ENCODE data around the gene WFDC6. TPM values are rescaled to one million over a fixed set of nuclear protein-coding genes. Genes with fewer than 3 reads are reported as not detected.

WFDC6 gene
- total and polyA plus RNA-seq, 2 of the 8 experiments (the other 6 are each of a cell fraction or from before 2014, with no cell fraction given) = not detected

Small RNA genes within 50 kb of the gene (small RNA-seq; reads per million reads assigned to genes)
- not detected for gene AL031663.1 (ENCODE audit: insufficient read depth)
- not detected for gene HSPD1P21 (ENCODE audit: insufficient read depth)
- gene RNA5SP485 (ENCODE audit: insufficient read depth) = not detected

Other genes starting within 250 kb of the WFDC6 start
- 0.67 and 0.73 TPM in 2 replicates for gene RBPJL, start 232.6 kb downstream of the WFDC6 start, total RNA-seq (2021; fragmentation: NEBNext Ultra II Directional; extraction: Animal tissue kit (Norgen Biotek cat#: 25700))
- gene RBPJL, start 232.6 kb downstream of the WFDC6 start, polyA plus RNA-seq (2011; rRNA removed) = 1.3 and 1.5 TPM in 2 replicates
- gene MATN4, start 231.2 kb downstream of the WFDC6 start, total RNA-seq (2021; fragmentation: NEBNext Ultra II Directional; extraction: Animal tissue kit (Norgen Biotek cat#: 25700)) = 4.0 and 4.4 TPM in 2 replicates
- gene MATN4, start 231.2 kb downstream of the WFDC6 start, polyA plus RNA-seq (2011; rRNA removed) = 2.1 and 3.6 TPM in 2 replicates
- gene SDC4, start 191.1 kb downstream of the WFDC6 start, total RNA-seq (2021; fragmentation: NEBNext Ultra II Directional; extraction: Animal tissue kit (Norgen Biotek cat#: 25700)) = 59.2 and 60.2 TPM in 2 replicates
- gene SDC4, start 191.1 kb downstream of the WFDC6 start, polyA plus RNA-seq (2011; rRNA removed) = 29.9 and 34.6 TPM in 2 replicates
- 18.2 and 19.6 TPM in 2 replicates for gene SYS1, start 176.3 kb downstream of the WFDC6 start, total RNA-seq (2021; fragmentation: NEBNext Ultra II Directional; extraction: Animal tissue kit (Norgen Biotek cat#: 25700))
- gene SYS1, start 176.3 kb downstream of the WFDC6 start, polyA plus RNA-seq (2011; rRNA removed) = 50.8 and 57.4 TPM in 2 replicates
- not detected in 2 replicates for gene TP53TG5, start 161.2 kb downstream of the WFDC6 start, total RNA-seq (2021; fragmentation: NEBNext Ultra II Directional; extraction: Animal tissue kit (Norgen Biotek cat#: 25700))
- gene TP53TG5, start 161.2 kb downstream of the WFDC6 start, polyA plus RNA-seq (2011; rRNA removed) = not detected in 2 replicates
- 50.1 and 55.8 TPM in 2 replicates for gene DBNDD2, start 131.2 kb downstream of the WFDC6 start, total RNA-seq (2021; fragmentation: NEBNext Ultra II Directional; extraction: Animal tissue kit (Norgen Biotek cat#: 25700))
- 95.5 and 96.3 TPM in 2 replicates for gene DBNDD2, start 131.2 kb downstream of the WFDC6 start, polyA plus RNA-seq (2011; rRNA removed)
- gene PIGT, start 123.3 kb downstream of the WFDC6 start, total RNA-seq (2021; fragmentation: NEBNext Ultra II Directional; extraction: Animal tissue kit (Norgen Biotek cat#: 25700)) = 64.3 and 66.0 TPM in 2 replicates
- 89.7 and 113 TPM in 2 replicates for gene PIGT, start 123.3 kb downstream of the WFDC6 start, polyA plus RNA-seq (2011; rRNA removed)
- gene WFDC2, start 69.7 kb downstream of the WFDC6 start, total RNA-seq (2021; fragmentation: NEBNext Ultra II Directional; extraction: Animal tissue kit (Norgen Biotek cat#: 25700)) = 77.9 and 86.0 TPM in 2 replicates
- gene WFDC2, start 69.7 kb downstream of the WFDC6 start, polyA plus RNA-seq (2011; rRNA removed) = 137 and 156 TPM in 2 replicates
- gene SPINT3, start 23.9 kb downstream of the WFDC6 start, total RNA-seq (2021; fragmentation: NEBNext Ultra II Directional; extraction: Animal tissue kit (Norgen Biotek cat#: 25700)) = not detected in 2 replicates
- gene SPINT3, start 23.9 kb downstream of the WFDC6 start, polyA plus RNA-seq (2011; rRNA removed) = not detected in 2 replicates
- gene EPPIN, start 7.9 kb upstream of the WFDC6 start, total RNA-seq (2021; fragmentation: NEBNext Ultra II Directional; extraction: Animal tissue kit (Norgen Biotek cat#: 25700)) = 0.13 TPM in 1 of 2 replicates, not detected in the other
- gene EPPIN, start 7.9 kb upstream of the WFDC6 start, polyA plus RNA-seq (2011; rRNA removed) = 0.06 TPM in 1 of 2 replicates, not detected in the other
- not detected in 2 replicates for gene WFDC8, start 39.8 kb upstream of the WFDC6 start, total RNA-seq (2021; fragmentation: NEBNext Ultra II Directional; extraction: Animal tissue kit (Norgen Biotek cat#: 25700))
- not detected in 2 replicates for gene WFDC8, start 39.8 kb upstream of the WFDC6 start, polyA plus RNA-seq (2011; rRNA removed)
- gene WFDC10A, start 90.3 kb upstream of the WFDC6 start, total RNA-seq (2021; fragmentation: NEBNext Ultra II Directional; extraction: Animal tissue kit (Norgen Biotek cat#: 25700)) = not detected in 2 replicates
- not detected in 2 replicates for gene WFDC10A, start 90.3 kb upstream of the WFDC6 start, polyA plus RNA-seq (2011; rRNA removed)
- gene WFDC9, start 91.8 kb upstream of the WFDC6 start, total RNA-seq (2021; fragmentation: NEBNext Ultra II Directional; extraction: Animal tissue kit (Norgen Biotek cat#: 25700)) = not detected in 2 replicates
- not detected in 2 replicates for gene WFDC9, start 91.8 kb upstream of the WFDC6 start, polyA plus RNA-seq (2011; rRNA removed)
- not detected in 2 replicates for gene WFDC11, start 130.8 kb upstream of the WFDC6 start, total RNA-seq (2021; fragmentation: NEBNext Ultra II Directional; extraction: Animal tissue kit (Norgen Biotek cat#: 25700))
- not detected in 2 replicates for gene WFDC11, start 130.8 kb upstream of the WFDC6 start, polyA plus RNA-seq (2011; rRNA removed)
- not detected in 2 replicates for gene WFDC13, start 162.6 kb upstream of the WFDC6 start, total RNA-seq (2021; fragmentation: NEBNext Ultra II Directional; extraction: Animal tissue kit (Norgen Biotek cat#: 25700))
- gene WFDC13, start 162.6 kb upstream of the WFDC6 start, polyA plus RNA-seq (2011; rRNA removed) = not detected in 2 replicates
- gene WFDC10B, start 165.5 kb upstream of the WFDC6 start, total RNA-seq (2021; fragmentation: NEBNext Ultra II Directional; extraction: Animal tissue kit (Norgen Biotek cat#: 25700)) = 0.54 TPM in 1 of 2 replicates, not detected in the other
- gene WFDC10B, start 165.5 kb upstream of the WFDC6 start, polyA plus RNA-seq (2011; rRNA removed) = 0.21 and 0.36 TPM in 2 replicates
- gene SPINT4, start 182.9 kb upstream of the WFDC6 start, total RNA-seq (2021; fragmentation: NEBNext Ultra II Directional; extraction: Animal tissue kit (Norgen Biotek cat#: 25700)) = not detected in 2 replicates
- not detected in 2 replicates for gene SPINT4, start 182.9 kb upstream of the WFDC6 start, polyA plus RNA-seq (2011; rRNA removed)